EH (cell line): ENCODE measurements around the gene AP2A2.

Experiments used
- DNase-seq: peaks from one replicate; pipeline ENCODE4 v3.0.0-alpha.2; 2015; ENCODE audit warnings: low read depth

The AP2A2 gene

GRCh38 chr11:1042626-1043562, 117.2 kb downstream of the AP2A2 start:
- DNase-seq, result no peak

GRCh38 chr11:1043563-1044096, 118.0 kb downstream of the AP2A2 start:
- DNase-seq, result no peak

GRCh38 chr11:1044160-1044559, 118.5 kb downstream of the AP2A2 start:
- DNase-seq, result no peak

- DNase-seq, result no peak
Measured at GRCh38 chr11:1047595-1048156, 122.0 kb downstream of the AP2A2 start.

GRCh38 chr11:1048375-1049070, 122.9 kb downstream of the AP2A2 start:
- DNase-seq, result no peak

- no peak for DNase-seq
Measured at GRCh38 chr11:1049071-1049405, 123.4 kb downstream of the AP2A2 start.

- no peak for DNase-seq
Measured at GRCh38 chr11:1049431-1049891, 123.8 kb downstream of the AP2A2 start.

- no peak for DNase-seq
Measured at GRCh38 chr11:1049911-1050580, 124.4 kb downstream of the AP2A2 start.

GRCh38 chr11:1050581-1051355, 125.1 kb downstream of the AP2A2 start:
- DNase-seq, result peak; percentile 64

- DNase-seq, result no peak
Measured at GRCh38 chr11:1051356-1052132, 125.9 kb downstream of the AP2A2 start.

GRCh38 chr11:1052133-1053011, 126.7 kb downstream of the AP2A2 start:
- DNase-seq, result no peak

GRCh38 chr11:1053121-1053901, 127.6 kb downstream of the AP2A2 start:
- no peak for DNase-seq

GRCh38 chr11:1054143-1055108, 128.8 kb downstream of the AP2A2 start:
- DNase-seq, result peak; percentile 59

- no peak for DNase-seq
Measured at GRCh38 chr11:1055109-1055703, 129.5 kb downstream of the AP2A2 start.

- DNase-seq, result no peak
Measured at GRCh38 chr11:1055990-1056771, 130.5 kb downstream of the AP2A2 start.

- no peak for DNase-seq
Measured at GRCh38 chr11:1057806-1058205, 132.1 kb downstream of the AP2A2 start.
